NCI-H2107 treated with DMSO at 0.1 percent for 48 hours (cell line): ENCODE measurements around the gene PDE4D.

Experiments
- DNase-seq: peaks from one replicate; lab custom pipeline; 2025; ENCODE audit not compliant: unreplicated experiment; lab: John Stamatoyannopoulos, UW

The PDE4D gene

DNA sequence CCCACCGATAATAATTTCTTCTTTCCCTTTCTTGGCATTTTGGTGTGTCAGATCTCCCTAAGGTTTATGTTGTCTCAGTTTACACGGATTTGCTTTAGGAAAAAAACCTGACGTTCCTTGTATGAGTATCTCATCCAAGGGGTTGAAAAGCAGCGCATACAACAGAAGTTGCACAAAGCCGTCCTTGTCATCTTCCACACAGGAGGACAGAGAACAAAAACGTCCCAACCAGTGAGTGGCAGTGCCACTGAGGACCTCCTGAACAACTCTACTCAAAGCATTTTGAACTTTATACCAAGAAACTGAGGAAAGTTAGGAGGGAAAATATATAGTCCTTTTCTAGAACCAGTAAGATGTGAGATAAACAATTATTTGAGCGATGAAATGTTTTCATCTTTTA, 547.0 kb downstream of the PDE4D start:
- DNase-seq, result no peak

GRCh38 chr5:59342181-59342580, 551.3 kb downstream of the PDE4D start:
- no peak for DNase-seq

DNA sequence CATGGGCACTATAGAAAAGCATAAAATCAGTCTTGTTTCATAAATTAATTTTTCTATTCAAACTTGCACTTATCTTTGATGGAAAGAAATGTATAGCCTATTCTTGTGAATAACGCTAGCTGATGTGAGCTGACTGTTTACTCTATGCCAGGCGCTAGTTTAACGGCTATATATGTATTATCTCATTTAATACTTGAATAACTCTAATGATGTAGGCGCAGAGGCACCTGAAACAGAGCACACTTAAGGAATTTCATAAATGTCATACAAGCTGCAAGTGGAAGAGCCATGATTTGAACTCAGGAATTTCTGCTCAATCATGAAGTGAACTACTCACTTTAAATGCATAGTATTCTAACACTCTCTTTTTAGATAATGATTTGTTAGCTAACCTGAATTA, 551.8 kb downstream of the PDE4D start:
- DNase-seq, result no peak

DNA sequence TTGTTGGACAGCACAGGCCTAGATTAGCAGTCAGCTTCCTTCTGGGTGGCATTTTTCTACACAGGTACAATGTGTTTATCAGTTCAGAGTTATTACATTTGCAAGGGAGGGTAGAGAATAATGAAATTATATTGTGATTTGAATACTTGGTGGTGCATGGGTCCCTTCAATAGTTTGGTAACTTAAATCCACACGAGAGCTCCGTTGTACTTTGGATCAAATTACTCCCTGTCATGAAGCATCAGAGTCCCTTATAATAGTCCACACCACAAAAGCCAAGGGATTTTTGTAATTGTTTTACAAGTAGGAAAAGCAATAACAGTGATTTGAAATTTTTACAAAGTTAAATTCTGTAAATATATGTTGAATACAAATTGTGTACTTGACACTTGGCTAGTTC, 552.4 kb downstream of the PDE4D start:
- no peak for DNase-seq

GRCh38 chr5:59340637-59341036, 552.9 kb downstream of the PDE4D start:
- no peak for DNase-seq

DNA sequence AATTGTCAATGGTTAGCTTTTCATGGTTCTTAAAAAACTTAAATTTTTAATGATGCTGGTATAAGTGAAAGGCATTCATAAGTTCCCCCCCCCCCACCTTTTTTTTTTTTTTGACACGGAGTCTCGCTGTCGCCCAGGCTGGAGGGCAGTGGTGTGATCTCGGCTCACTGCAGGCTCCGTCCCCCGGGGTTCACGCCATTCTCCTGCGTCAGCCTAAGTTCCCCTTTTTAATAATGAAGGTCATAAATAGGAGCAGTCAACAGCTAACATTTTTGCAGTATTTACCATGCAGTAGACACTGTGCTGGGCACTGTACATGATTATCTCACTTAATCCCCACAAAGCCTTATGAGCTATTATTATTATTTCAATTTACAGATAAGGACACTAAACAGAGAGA, 556.3 kb downstream of the PDE4D start:
- no peak for DNase-seq

DNA sequence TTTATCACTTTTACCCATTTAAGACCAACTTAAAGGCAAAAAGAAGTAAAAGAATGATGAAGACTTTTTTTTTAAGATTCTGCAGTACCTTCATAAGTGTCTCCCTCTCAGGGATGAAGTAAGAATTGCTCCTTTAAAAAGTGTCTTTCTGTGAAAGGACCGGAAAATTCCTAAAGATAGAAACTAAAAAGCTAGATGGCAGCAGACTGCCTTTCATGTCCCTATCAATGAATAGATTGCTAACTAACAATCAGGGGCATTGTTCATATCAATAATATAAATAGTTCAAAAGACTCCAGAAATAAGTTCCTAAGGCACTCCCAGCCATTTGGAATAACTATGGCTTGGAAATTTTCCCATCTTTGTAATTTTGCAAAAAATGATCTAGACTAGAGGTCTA, 558.0 kb downstream of the PDE4D start:
- DNase-seq, result no peak

DNA sequence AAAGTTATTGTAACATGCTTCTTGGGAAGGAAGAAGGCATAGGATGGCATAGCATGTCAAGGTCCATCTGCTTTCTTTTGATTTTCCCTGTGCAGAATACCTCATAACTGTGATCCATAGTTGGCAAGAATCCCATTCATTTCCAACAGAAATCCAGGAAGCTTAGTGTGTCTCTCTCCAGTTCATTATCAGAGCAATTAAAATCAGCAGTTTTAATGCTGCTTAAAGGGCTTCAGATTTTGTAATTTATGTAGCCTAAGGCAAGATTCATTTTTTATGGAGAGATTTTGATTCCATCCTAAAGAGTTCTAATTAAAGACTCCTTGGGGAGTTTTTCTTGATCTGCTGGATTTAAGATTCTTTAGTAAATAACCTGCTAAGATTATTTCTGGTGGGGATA, 560.1 kb downstream of the PDE4D start:
- no peak for DNase-seq

DNA sequence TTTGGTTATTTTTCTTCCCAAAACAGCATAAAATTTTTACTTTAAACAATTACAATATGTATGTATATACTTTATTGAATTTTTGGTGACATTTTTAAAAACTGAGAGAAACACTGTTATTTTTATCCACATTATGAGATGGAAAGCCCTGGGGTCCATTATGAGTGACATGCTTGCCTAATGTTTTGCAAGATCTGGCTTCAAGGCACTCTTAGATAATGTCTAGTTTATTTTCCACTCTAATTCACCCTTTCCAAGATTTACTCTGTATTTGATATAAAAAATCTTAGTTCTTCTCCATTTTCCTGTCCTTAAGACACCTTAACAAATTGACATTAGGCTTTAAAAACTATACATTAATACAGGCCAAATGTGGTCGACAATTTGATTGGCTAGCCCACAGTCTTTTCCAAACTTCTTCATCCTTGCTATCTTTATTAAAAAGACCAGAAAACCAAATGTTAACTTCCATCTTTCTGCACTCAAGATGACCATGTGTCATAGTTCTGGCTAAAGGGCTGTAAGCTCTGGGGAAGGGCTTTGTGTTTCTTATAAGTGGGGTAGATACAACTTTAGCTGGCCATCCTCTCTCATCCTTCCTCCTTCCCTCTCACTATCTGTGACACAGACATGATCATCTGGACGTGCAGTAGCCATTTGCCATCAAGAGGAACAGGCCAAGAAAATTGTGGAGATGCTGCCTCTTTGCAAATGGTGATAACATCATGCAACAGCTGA, 561.1 kb downstream of the PDE4D start:
- no peak for DNase-seq

DNA sequence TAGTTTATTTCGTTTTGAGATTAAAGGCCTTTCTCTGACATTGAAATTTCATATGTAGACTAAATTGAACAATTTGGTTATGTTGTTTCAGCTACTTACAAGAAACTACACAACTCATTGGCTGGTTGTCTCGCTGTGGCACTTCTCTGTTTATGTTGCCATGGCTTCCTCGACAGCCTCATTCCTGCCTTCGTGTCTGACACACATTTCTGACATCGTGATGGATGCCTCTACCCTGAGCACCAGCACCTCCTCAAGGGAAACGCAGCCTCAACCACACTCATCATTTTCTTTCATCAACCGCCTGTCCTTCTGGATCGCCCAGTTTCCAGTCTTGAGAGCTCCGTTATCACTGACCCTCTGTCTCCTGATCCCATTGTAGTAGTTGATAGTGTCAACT, 562.8 kb downstream of the PDE4D start:
- DNase-seq, result no peak

GRCh38 chr5:59328709-59329296, 564.7 kb downstream of the PDE4D start:
- no peak for DNase-seq

DNA sequence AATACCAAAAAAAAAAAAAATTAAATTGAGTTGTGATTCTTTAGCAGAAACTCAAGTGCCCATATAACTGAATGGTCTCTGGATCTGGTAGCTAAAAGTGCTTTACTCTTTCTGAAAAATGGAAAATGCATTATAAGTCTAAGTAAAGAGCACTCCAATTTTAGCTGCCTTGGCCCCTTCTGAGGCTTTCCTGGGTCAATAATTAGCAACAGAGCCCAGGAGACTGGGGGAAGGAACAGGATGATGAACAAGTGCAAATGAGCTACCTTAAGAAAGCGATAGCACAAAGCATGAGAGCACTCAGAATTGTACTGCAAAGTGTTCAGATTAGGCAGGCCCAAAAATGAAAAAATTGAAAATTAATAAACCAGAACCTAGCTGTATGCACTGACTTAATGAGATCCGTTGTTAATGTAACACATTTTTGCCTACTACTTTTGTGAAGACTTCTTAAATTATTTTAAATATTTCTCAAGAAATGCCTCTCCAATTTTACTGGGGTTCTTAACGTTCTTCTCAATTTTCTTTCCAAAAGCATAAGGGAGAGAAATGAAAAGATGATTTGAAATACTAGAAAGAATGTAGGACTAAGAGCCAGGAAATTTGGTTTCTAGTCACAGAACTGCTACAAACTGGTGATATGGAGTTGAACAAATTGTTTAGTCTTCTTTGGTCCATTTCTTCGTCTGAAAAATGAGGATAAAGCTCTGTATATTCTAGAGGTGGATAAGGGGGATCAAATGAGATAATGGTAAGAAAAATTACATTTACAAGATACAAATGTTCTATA, 566.1 kb downstream of the PDE4D start:
- DNase-seq, result no peak

GRCh38 chr5:59326596-59326995, 566.9 kb downstream of the PDE4D start:
- DNase-seq, result no peak

DNA sequence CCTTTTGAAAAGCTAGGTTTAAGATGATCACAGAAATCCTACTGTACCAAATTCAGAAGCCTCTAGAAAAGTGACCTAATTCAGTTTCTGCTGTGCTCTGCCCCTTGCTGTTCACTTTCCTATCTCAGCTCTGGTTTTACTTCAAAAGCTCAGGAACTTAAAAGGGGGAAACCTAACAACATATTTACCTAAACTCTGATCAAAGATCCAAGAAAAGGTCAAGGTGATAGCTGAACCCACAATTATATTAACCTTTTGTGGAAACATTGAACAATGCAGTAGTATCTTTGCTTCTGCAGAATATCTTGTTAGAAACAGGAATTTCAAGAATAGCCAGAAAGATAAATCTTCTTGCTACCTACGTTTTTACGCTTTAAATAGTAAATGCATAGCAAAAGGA, 568.5 kb downstream of the PDE4D start:
- no peak for DNase-seq

- DNase-seq, result no peak
These were observed 570.6 kb downstream of the PDE4D start for GRCh38 chr5:59322894-59323293.

DNA sequence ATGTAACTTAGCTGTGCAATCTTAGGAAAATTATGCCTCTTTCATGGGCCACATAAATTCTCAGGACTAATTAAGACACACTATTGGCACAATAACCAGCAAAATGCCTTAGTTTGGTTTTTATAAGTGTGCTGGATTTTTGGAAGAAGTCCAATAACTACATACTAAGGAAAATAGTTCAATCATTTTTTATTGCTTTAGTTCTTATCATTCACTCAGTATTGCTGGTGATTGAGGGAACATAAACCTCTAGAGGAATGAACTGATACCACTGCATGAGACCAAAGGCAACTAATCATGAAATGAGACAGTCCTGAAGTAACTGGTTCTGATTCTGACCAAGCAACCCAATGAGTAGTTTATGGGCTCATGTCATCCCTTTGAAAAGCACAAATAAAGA, 571.5 kb downstream of the PDE4D start:
- no peak for DNase-seq

DNA sequence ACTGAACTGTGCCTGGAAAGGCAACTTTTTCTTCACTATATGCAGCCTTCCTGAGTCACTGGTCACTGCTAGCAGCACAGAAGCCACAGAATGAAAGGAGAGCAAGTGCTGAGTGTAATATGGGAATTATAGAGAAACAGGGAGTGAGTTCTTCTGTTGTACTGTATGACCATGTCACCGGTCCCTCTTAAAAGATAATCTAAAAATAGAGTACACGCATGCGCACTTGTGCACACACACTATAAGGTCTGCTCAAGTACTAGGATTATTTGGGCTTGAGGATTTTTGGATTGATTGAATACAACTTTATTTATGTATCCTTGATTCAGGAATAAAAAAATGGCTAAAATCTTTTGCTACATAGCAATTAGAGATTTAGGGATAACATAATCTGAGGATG, 571.9 kb downstream of the PDE4D start:
- no peak for DNase-seq

DNA sequence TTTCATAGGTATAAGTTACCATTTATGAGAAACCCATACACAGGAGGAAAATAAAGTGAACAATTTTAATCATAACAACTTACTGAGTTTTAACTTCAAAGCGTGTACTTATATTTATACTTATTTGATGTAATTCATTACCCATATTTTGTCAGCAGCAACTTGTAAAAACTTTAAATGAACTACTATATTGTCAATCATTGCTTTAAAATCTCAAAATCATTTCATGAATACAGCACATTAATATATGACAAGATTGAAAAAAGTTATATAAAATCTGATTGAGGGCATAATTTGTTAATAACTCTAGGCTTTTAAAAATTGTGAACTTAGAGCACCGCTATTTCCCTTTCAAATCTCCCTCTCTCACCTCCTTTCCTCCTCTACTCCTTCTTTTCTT, 573.1 kb downstream of the PDE4D start:
- no peak for DNase-seq

- no peak for DNase-seq
These were observed 574.3 kb downstream of the PDE4D start for GRCh38 chr5:59319250-59319649.

DNA sequence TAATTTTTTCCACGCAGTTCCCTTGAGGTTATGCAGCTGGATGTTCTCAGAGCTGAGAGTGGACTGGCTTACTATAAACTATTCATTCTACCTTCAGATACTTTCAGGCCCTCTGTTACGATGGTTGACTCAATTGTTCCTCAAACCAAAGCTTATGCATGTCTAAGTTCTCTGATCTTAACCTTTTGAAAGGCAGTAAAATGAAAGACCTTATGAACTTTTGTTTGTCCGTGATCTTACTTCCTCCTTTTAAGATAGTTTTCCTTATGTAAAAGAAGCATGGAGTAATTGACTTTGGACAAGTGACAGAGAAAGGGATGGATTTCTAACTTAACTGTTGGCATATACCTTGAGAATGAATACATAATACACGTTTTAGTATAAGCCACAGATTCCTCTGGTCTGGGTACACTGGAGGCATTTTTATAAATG, 575.7 kb downstream of the PDE4D start:
- no peak for DNase-seq

DNA sequence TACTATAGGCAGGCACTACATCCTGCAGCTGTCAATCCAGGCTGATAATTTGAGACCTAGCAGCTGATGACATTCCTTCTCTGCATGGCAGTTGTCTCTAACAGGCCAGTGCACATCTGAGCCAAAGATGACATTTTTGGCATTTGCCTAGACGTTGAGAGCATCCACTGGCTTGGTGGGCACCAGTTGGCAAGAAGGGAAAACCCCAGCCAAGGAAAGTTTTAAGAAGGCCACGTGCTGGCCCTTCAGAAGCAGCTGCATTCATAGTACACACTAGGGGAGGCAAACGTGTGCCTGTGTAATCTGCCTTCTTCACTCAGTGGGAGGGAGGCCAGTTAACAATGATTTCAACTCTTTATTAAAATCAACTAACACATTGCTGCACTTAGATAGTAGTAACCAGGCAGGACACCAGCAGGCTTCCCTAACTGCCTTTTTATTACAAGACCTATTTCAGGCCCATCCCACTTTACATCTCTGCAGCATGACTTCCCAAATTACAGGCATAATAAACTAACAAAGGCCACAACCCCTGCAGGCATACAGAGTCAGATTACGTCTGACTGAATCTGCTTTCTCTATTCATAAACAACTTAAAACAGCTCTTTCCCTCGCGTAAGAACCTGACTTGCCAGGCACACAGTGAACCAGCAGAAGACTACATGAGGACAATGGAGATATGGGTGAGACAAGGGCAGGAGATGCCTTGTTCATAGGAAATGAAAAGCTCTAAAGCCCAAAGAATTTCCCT, 576.3 kb downstream of the PDE4D start:
- peak; percentile 75 for DNase-seq

DNA sequence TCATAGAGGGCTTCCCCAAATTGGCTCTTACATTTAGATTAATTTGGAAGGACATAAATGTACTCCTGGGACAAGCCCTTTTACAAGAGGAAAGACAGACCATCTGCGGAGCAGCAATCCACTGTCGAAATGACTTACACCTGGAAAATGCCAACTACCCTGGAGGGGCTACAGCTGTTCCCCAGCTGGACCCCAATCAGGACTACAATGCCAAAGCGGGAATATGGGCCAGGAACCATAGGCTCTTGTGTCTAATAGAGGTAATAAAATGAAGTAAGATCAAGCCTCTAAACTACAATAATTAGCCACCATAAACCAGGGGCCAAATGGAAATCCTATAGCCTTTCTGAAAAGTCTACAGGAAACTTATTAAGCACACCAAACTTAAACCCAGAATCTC, 581.3 kb downstream of the PDE4D start:
- no peak for DNase-seq
